NCI-H82 treated with DMSO at 0.1 percent for 48 hours (cell line): ENCODE measurements around the gene FIG4.
"Not testable (repeated sequence)": the region's sequence is repeated elsewhere in the genome, so short reads cannot be mapped to it uniquely, and the experiment has no call there.

Experiments
- DNase-seq: peaks from one replicate; lab custom pipeline; 2025; ENCODE audit not compliant: unreplicated experiment; lab: John Stamatoyannopoulos, UW

FIG4 gene

DNA sequence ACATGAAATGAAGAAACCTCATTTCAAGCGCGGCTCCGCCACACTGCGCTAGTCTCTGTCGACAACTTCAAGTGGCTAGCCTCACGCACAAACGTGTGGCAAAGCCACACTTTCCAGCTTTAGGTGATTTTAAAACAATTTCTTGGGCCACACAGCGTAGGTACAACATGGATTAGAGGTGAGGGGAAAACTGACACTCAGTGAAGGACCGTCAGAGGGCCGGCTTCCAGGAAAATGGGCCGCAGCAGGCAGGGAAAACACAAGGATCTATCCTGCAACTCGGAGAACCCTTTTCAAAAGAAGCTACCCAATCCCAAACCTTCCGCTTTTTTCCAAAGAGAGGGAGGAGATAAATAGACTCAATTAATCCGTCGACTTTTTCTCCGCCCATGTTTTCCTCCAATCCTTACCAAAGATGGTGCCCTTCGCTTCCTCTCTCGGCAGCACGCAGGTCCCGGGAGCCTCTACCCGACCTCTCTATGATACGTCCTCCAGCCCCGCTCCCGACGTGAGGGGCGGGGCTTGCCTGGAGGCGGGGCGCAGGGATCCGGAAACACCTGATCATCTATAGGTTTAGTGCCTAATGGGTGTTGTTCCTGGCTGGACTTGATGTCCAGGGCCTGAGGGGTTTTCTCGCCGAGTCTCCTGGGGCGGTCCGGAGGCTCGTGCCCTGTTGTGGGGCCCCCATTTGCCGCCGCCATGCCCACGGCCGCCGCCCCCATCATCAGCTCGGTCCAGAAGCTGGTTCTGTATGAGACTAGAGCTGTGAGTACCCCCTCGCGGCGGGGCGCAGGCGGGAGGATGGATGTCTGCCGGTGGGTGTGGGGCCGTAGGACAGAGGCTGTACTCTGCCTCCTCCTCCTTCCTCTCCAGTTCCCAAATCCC lies at the start of gene FIG4, which contains the start of gene AK9:
Gene FIG4 (plus strand): TSS at position 560 of the 885 bp plus-strand sequence. CDS start 140 bp downstream, at position 700.
Gene AK9 (minus strand): TSS at position 466 of the 885 bp plus-strand sequence. CDS start 15,457 bp downstream, outside the sequence.
- DNase-seq: peak; percentile 92

DNA sequence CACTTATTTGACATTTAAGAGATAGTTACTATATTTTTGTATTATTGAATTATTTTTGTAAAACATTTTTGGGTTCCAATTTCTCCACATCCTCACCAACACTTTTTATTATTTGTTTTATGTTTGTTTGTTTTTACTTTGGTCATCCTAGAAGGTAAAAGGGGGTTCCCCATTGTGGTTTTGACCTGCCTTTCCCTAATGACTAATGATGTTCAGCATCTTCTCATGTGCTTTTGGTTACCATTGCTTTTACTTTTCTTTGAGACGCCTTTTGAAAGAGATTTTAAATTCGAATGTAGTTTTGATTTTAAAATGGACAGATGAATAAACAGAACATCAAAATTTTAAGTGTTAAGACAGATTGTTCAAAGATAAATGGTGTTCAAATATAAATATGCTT lies 47.0 kb upstream of the FIG4 start:
- no peak for DNase-seq

DNA sequence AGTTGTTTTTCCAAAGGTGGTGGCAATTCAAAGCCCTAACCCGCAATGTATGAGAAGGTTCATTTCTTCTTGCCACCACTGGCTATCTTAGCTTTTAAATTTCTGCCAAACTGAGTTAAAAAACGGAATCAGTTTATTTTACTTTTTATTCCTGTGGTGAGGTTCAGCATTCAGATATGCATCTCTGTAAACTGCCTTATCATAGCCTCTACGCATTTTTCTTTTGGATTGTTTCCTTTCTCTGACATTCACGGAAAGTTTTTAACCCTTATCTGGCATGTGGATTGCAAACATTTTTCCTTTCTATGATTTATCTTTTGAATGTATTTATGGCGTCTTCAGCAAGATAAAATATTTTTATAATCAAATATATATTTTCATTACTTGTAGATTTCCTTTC lies 37.8 kb upstream of the FIG4 start:
- DNase-seq: no peak

DNA sequence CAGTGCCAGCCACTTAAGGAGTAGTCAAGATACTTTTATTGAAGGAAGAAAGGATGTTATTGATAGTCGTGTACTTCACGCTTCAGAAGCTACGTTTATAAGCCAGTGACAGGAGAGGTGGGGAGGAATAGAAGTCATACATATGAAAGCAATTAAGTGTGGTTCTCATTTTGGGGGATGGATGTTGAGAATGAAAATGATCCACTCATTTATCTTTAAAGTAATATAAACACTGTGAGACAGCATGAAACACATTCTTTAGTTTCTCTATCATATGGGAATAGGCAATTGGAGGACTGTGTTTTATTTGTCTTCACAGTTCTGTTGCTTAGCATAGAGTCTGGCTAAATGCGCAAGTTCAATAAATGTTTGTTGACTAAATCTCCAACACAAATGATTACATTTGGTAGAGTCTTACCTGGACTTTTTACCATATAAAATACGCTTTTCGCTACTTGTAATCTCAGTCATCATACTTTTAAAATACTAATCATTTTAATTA lies 35.3 kb upstream of the FIG4 start:
- no peak for DNase-seq

DNA sequence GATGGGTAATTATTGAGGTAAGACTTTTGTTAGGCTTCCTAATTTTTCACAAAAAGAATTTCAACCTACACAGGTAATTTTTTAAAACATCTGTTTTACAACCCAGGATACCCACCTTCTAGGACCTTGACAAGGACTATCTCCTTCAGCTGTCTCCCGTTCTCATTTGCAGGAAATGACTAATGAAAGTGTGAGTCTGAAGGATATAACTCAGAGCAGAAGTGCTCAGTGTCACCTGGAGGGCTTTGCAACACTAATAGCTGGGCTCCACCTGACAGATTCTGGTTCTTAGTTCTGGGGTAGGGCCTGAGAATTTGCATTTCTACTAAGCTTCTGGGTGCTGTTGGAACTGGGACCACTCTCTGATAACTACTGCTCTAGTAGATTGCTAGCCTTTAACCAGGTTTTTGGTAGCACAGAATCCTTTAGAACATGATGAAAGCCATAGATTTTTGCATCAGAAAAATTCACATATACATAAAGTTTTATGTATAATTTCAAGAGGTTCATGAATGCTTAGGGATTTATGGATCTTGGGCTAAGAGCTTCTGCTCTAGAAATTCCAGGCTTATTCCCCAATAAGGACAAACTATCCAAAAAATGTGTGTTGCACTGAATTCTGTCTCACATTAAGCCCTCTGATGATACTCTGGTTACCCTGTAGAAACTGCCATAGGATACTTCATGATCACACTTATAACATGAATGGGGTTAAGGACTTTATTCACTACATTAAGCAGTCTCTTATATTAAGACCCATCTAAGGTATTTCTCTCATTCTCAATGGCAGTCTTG lies 30.4 kb upstream of the FIG4 start:
- DNase-seq: no peak

DNA sequence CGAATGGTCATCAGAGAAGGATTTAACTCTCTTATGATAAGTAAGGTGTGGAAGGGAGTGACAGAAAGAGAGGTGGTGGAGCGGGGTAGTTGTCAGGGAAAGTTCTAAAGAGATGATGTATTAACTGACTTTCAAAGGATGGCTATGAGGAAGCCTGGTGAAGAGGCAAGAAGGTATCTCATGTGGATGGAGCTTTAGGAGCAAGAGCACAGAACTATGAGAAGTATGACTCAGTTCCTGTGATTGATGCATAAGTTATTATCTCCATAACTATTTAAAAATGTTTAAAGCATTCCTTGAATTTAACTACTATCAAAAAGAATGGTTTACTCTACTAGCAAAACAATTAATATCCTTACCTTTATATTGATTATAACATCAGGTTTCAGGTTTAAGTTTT lies 28.9 kb upstream of the FIG4 start:
- DNase-seq: no peak

DNA sequence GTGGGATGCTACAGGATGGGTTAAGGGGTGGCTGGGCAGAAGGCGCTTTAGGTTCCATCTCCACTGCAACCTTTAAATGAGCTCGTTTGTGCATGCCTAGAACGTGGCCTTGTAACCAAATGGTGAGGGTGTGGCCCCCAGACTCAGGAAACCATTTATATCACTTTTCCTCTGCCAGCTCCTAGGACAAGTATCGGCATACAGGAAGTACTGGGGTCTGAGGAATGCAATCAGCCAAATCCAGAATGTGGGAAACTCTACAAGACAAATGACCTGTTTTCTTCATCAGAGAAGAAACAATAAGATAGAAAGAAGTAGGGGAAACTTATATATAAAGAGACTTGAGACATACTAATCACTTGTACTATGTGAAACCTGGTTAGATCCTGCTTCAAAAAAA lies 21.3 kb upstream of the FIG4 start:
- DNase-seq: no peak

DNA sequence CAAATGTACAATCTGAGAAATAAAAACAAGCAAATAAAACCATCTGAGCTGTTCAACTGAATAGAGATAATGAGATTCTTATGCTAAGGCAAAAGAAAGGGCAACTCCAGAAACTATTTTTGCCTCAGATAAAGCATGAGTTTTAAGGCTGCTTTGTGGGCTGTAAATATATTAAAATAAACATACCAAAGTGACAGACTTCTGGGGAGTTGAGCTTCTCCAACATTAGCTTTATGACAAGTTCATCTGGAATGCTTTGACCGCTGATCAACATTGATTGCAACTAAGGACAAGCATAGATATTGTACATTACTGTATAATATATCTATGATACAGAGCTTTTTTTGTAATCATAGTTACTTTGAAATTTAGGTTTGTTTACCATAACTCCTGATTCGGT lies 19.4 kb upstream of the FIG4 start:
- no peak for DNase-seq

DNA sequence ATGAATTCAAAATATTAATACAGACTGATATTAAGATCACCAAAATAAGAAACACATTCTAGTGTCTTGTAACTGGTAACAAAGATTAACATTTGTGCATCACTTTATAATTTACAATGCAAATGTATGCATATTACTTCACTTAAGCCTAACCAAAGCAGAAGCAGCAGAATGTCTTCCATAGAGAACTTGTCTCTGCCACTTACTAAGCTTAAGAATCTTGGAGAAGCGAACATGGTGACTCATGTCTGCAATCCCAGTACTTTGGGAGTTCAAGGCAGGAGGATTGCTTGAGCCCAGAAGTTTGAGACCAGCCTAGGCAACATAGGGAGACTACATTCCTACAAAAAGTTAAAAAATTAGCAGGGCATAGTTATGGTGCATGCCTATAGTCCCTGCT lies 18.9 kb upstream of the FIG4 start:
- no peak for DNase-seq

DNA sequence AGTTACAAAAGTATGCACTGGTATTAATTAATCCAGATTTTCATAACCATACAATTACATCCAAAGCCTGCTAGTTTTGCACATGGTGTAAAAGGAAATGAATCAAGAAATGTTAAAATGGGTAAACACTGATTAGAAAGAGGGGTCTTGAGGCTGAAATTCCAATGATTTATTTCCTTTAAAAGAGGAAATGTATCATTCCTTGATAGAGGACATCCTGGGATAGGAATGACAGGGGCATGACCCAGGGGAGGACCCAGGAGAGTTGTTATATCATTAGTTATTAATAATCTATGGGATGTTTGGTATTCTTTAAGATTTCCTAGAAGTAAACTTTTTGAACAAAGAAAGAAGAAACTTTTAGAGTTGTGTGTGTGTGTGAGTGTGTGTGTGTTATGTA lies 18.3 kb upstream of the FIG4 start:
- no peak for DNase-seq

DNA sequence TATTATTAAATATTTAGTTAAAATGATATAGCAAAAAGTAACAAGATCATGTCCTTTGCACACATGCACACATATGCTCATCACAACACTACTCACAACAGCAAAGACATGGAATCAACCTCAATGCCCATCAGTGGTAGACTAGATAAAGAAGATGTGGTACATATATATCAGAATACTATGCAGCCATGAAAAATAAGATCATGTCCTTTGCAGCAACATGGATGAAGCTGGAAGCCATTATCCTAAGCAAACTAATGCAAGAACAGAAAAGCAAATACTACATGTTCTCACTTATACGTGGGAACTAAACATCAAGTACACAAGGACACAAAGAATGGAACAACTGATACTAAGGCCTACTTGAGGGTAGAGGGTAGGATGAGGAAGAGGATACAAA lies 14.4 kb upstream of the FIG4 start:
- no peak for DNase-seq

DNA sequence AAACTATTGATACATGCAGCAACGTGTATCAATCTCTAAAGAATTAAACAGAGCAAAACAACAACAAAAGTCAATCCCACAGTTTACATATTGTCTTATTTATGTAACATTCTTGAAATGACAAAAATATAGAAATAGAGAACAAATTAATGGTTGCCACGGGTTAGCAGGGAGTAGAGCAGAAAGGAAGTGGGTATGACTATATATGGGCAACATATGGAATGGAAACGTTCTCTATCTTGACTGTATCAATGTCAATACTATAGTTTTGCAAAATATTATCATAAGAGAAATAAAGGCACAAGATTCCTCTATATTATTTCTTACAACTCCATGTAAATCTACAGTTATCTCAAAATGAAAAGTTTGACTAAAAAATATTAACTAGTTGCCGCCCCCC lies 12.9 kb upstream of the FIG4 start:
- no peak for DNase-seq

DNA sequence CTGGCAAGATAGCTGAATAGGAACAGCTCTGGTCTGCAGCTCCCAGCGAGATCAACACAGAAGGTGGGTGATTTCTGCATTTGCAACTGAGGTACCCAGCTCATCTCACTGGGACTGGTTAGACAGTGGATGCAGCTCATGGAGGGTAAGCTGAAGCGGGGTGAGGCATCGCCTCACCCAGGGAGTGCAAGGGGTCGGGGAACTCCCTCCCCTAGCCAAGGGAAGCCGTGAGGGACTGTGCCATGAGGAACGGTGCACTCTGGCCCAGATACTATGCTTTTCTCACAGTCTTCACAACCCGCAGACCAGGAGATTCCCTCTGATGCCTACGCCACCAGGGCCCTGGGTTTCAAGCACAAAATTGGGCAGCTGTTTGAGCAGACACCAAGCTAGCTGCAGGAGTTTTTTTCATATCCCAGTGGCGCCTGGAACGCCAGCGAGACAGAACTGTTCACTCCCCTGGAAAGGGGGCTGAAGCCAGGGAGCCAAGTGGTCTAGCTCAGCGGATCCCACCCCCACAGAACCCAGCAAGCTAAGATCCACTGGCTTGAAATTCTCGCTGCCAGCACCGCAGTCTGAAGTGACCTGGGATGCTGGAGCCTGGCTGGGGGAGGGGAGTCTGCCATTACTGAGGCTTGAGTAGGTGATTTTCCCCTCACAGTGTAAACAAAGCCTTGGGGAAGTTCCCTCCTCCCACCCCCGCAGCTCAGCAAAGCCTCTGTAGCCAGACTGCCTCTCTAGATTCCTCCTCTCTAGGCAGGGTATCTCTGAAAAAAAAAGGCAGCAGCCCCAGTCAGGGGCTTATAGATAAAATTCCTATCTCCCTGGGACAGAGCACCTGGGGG lies 12.2 kb upstream of the FIG4 start:
- DNase-seq: not testable (repeated sequence)

DNA sequence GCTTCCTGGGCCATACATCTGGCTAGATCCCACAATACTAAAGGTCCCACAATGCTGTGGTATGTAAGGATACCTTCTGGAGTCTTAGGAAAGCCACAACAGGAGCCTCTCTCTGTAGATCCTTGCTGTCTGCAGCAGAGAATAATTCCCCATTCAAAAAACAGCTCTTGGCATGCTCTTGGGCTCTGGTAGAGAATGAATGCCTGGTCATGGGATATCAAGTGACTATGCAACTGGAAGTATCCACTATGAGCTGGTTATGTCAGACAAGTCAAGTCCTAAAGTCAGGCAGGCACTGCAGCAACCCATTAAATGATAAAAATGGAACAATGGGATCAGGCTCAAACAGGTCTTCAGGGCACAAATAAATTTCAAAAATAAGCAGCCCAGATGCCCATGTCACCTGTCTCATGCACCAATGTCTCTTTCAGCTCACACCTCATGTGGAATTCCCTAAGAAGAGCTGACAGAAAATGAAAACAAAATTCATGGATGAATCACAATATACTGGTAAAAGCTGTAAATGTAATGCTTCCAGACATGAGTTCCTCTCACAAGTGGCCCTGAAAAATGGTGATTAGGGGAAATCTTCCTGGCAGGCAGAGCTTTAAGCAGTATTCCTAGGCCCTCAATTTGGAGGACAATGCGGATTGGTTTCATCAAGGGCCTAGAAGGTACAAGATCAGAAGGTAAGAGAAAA lies 4.4 kb upstream of the FIG4 start:
- no peak for DNase-seq

DNA sequence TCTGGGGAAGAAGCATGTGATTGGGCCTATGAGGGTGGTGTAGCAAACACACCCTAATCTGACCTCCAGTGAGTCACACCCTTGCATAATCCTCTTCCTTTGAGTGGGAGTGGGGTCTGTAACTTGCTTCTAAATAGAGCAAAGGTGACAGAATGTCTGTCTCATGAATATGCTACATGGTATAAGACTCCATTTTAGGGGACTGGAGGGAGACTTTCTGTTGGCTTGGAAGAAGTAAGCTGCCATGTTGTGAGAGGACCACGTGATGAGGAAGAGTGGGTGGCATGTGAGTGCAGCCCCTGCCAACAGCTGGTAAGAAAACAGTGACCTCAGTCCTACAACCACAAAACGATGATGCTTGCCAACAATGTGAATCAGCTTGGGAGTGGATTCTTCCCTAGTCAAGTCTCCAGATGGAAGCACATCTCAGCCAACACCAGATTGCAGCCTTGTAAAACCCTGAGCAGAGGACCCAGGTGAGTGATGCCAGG lies 3.8 kb upstream of the FIG4 start:
- DNase-seq: no peak

DNA sequence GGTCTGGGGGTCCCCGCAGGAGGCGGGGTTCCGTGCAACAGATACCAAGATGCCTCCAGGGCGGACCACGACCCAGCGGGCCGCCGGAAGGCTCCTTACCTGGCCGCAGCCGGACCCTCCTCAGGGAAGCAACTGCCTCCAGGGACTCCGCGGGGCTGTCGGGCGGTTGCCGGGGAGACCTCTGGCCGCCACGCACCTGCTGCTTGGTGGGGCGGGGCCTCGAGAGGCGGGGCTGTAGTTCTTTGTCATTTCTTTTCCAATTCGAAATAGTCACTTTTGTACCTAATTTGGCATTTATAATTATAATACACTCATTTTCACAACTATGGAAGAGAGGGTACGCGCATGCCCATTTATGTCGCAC lies 741 bp upstream of the FIG4 start:
- no peak for DNase-seq

DNA sequence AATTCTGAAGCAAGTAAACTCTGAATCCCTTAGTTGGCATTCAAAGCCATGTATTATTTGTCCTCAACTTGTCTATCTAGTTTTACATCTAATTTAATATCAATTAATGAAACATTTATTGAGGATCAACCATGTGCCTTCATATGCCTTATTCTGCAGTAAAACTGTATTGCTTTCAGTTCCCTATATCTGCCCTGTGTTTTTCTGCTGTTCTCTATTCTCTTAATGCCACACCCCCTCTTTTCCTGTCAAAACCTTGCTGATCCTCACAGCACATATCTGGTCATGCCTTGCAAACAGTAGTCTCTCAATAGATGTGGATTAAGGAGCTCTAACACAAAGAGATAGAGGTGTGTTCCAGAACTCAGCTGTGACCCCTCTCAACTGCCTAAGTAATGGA lies 2.0 kb downstream of the FIG4 start:
- DNase-seq: no peak

DNA sequence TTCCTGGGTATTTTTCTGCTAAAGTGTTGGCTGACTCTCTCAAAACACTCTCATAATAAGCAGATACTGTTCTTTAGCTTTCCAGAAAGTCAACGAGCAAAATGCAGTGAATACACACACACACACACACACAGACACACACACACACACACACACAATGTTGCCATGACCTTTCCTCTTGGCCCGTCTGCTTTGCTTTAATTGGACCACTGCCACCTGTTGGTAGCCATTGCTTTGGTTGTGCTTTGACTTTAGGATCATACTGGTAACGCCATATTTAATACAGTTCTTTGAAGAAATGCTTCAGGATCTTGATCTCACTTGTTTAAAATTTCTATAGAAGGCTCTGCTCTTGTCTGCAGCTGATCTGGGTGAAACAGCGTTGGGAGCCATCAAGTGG lies 4.4 kb downstream of the FIG4 start:
- no peak for DNase-seq

DNA sequence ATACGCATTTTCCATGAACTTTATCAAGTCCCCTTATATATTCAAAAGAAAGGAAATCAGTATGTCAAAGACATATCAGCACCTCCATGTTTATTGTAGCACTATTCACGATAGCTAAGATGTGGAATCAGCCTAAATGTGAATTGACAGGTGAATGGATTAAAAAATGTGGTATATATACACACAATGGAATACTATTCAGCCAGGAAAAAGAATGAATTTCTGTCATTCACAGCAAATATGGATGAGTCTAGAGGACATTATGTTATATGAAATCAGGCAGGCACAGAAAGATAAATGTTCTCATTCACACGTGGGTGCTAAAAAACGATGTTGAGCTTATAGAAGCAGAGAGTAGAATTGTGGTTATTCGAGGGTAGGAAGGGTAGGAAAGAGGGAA lies 5.3 kb downstream of the FIG4 start:
- DNase-seq: no peak

DNA sequence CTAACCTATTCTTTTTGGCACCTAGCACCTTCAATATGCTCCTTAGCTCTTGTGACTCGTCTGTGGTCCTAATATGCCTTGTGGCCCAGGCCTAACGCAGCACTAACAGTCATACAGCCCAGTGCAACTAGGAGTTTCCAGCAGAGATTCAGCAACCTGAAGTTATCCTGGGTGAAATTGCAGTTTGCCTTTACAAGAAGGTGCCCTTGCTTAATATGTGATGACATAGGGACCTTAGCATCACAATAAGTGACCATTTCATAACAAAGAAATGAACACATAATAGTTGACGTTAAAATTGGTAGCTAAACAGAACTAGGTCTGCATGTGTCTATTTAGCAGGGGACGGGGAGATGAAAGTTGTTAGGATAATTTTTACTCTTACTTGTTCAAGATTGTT lies 10.1 kb downstream of the FIG4 start:
- no peak for DNase-seq
